H1 (cell line): ENCODE results near the gene GLMP. TPM values are rescaled to one million over a fixed set of nuclear protein-coding genes. Genes with fewer than 3 reads are reported as not detected.

Experiments used
- CTCF ChIA-PET: fragments of 300-600 bp; sonication (Branson Sonifier 250); formaldehyde crosslinking; loops from one replicate; lab custom pipeline; 2021; ENCODE audit not compliant: partially characterized antibody; lab: Charles Lee
- POLR2A ChIA-PET: fragments of 300-600 bp; sonication (Branson Sonifier 250); formaldehyde crosslinking; loops from one replicate; lab custom pipeline; 2021; ENCODE audit warnings: inconsistent platforms; ENCODE audit not compliant: partially characterized antibody; lab: Charles Lee
- DNase-seq, 2 experiments: peaks; one replicate each; pipeline versions ENCODE4 v3.0.0 to v3.0.0-alpha.2; 2010 to 2022; ENCODE audit warnings: low spot score in 2 of 2, low read depth in 1 of 2, mixed read lengths in 1 of 2
- FAIRE-seq: peaks from 2 replicates; lab custom pipeline; 2011; peaks lifted over from hg19 to GRCh38; lab: Jason Lieb, UNC
- H2AFZ ChIP-seq: 2 replicates; pipeline ENCODE4 v1.8.1; 2012; ENCODE audit warnings: low read length, inconsistent platforms
- H2AK5ac ChIP-seq: 2 replicates; pipeline ENCODE4 v1.6.1; 2013; ENCODE audit warnings: low read depth, low read length
- H2BK120ac ChIP-seq: replicated peaks from 2 replicates; pipeline ENCODE3; 2013; ENCODE audit warnings: low read depth, low read length, inconsistent platforms
- H2BK12ac ChIP-seq: 2 replicates; pipeline ENCODE4 v1.6.1; 2013; ENCODE audit warnings: low read depth, low read length
- H2BK15ac ChIP-seq: 2 replicates; pipeline ENCODE4 v1.6.1; 2013; ENCODE audit warnings: low read length
- H2BK20ac ChIP-seq: 2 replicates; pipeline ENCODE4 v1.6.1; 2013; ENCODE audit warnings: low read length
- H2BK5ac ChIP-seq: 2 replicates; pipeline ENCODE4 v1.6.1; 2013; ENCODE audit warnings: low read depth, low read length
- H3K14ac ChIP-seq: 2 replicates; pipeline ENCODE4 v1.6.1; 2013; ENCODE audit warnings: inconsistent platforms; ENCODE audit not compliant: insufficient read length
- H3K18ac ChIP-seq: 2 replicates; pipeline ENCODE4 v1.6.1; 2013; ENCODE audit warnings: low read length; ENCODE audit errors: extremely low read depth
- H3K23ac ChIP-seq: 2 replicates; pipeline ENCODE4 v1.6.1; 2013; ENCODE audit warnings: inconsistent platforms; ENCODE audit not compliant: insufficient read length
- H3K23me2 ChIP-seq: 2 replicates; pipeline ENCODE4 v1.6.1; 2013; ENCODE audit warnings: low read depth, low read length
- H3K27ac ChIP-seq: 2 replicates; pipeline ENCODE4 v1.6.1; 2011; ENCODE audit warnings: low read depth, low read length, inconsistent platforms
- H3K27me3 ChIP-seq, 4 experiments: replicated peaks in 1 of 4; 1 replicate in 1 of 4; 2 replicates in 3 of 4; pipeline versions ENCODE4 v1.6.1 to v1.8.1; 2011 to 2013; ENCODE audit warnings: low read length in 3 of 4, mild to moderate bottlenecking in 3 of 4, inconsistent platforms in 2 of 4, mixed read lengths in 2 of 4, moderate library complexity in 1 of 4; ENCODE audit not compliant: control insufficient read depth in 3 of 4, insufficient read depth in 3 of 4; ENCODE audit errors: extremely low read depth in 1 of 4
- H3K36me3 ChIP-seq, 4 experiments: 2 replicates each; pipeline versions ENCODE4 v1.6.1 to v1.8.1; 2011 to 2013; ENCODE audit warnings: mild to moderate bottlenecking in 4 of 4, low read length in 3 of 4, moderate library complexity in 2 of 4, control low read depth in 1 of 4, inconsistent platforms in 1 of 4; ENCODE audit not compliant: insufficient read depth in 4 of 4, control insufficient read depth in 2 of 4
- H3K4ac ChIP-seq: replicated peaks from 2 replicates; pipeline ENCODE3; 2013; ENCODE audit warnings: low read length, low read depth, mixed read lengths, inconsistent platforms; ENCODE audit not compliant: insufficient read length
- H3K4me1 ChIP-seq, 4 experiments: replicated peaks in 1 of 4; 1 replicate in 1 of 4; 2 replicates in 3 of 4; pipeline versions ENCODE4 v1.6.1 to v1.8.1; 2011 to 2013; ENCODE audit warnings: low read length in 3 of 4, inconsistent platforms in 2 of 4, mixed read lengths in 1 of 4; ENCODE audit not compliant: insufficient read depth in 4 of 4, control insufficient read depth in 3 of 4
- H3K4me2 ChIP-seq, 2 experiments: 2 replicates each; pipeline versions ENCODE4 v1.6.1 to v1.8.1; 2011 to 2013; ENCODE audit warnings: low read depth in 2 of 2, low read length in 2 of 2, control low read depth in 1 of 2, inconsistent platforms in 1 of 2, mild to moderate bottlenecking in 1 of 2; ENCODE audit not compliant: insufficient read depth in 1 of 2
- H3K4me3 ChIP-seq, 4 experiments: fragments of 200-600, 300-600 bp in 1 of 4; sonication (generic), shearing (Covaris generic), sonication (Bioruptor Twin) in 1 of 4; 2 replicates each; pipeline versions ENCODE4 v1.5.1 to v1.8.1; 2011 to 2016; ENCODE audit warnings: low read length in 4 of 4, low read depth in 3 of 4, control low read depth in 2 of 4, inconsistent platforms in 2 of 4, mild to moderate bottlenecking in 2 of 4, mixed read lengths in 1 of 4, moderate library complexity in 1 of 4; ENCODE audit not compliant: insufficient read depth in 2 of 4; ENCODE audit errors: extremely low read depth in 1 of 4
- H3K56ac ChIP-seq: replicated peaks from 2 replicates; pipeline ENCODE3; 2013; ENCODE audit warnings: low read depth, mild to moderate bottlenecking, mixed read lengths, low read length, inconsistent platforms; ENCODE audit not compliant: insufficient read length
- H3K79me1 ChIP-seq: 2 replicates; pipeline ENCODE4 v1.6.1; 2013; ENCODE audit warnings: low read depth, low read length, control low read depth
- H3K79me2 ChIP-seq, 2 experiments: 2 replicates each; pipeline versions ENCODE4 v1.6.1 to v1.8.1; 2012 to 2013; ENCODE audit warnings: low read length in 2 of 2, mild to moderate bottlenecking in 2 of 2, inconsistent platforms in 1 of 2; ENCODE audit not compliant: insufficient read depth in 2 of 2, control insufficient read depth in 1 of 2
- H3K9ac ChIP-seq, 4 experiments: replicated peaks in 1 of 4; 1 replicate in 1 of 4; 2 replicates in 3 of 4; pipeline versions ENCODE4 v1.6.1 to v1.8.1; 2011 to 2013; ENCODE audit warnings: low read depth in 3 of 4, low read length in 3 of 4, control low read depth in 2 of 4, mild to moderate bottlenecking in 2 of 4, moderate library complexity in 2 of 4, inconsistent platforms in 1 of 4; ENCODE audit errors: extremely low read depth in 1 of 4
- H3K9me3 ChIP-seq, 2 experiments: 2 replicates each; pipeline versions ENCODE4 v1.6.1 to v1.8.1; 2012 to 2013; ENCODE audit warnings: mild to moderate bottlenecking in 2 of 2, moderate library complexity in 2 of 2, control low read depth in 1 of 2, inconsistent platforms in 1 of 2, low read depth in 1 of 2, low read length in 1 of 2, mixed read lengths in 1 of 2; ENCODE audit not compliant: insufficient read depth in 2 of 2
- H4K20me1 ChIP-seq, 2 experiments: replicated peaks in 1 of 2; 2 replicates each; pipeline versions ENCODE3 to v1.8.1; 2011 to 2013; ENCODE audit warnings: inconsistent platforms in 2 of 2, low read length in 2 of 2, mild to moderate bottlenecking in 1 of 2; ENCODE audit not compliant: insufficient read depth in 2 of 2, control insufficient read depth in 1 of 2
- H4K5ac ChIP-seq: 2 replicates; pipeline ENCODE4 v1.6.1; 2013; ENCODE audit warnings: low read length, low read depth, mixed read lengths, inconsistent platforms; ENCODE audit not compliant: insufficient read length
- H4K8ac ChIP-seq: 2 replicates; pipeline ENCODE4 v1.8.0; 2013; ENCODE audit warnings: mild to moderate bottlenecking, moderate library complexity, low read length, inconsistent platforms; ENCODE audit not compliant: insufficient read depth; ENCODE audit errors: extremely low read depth
- H4K91ac ChIP-seq: replicated peaks from 2 replicates; pipeline ENCODE3; 2013; ENCODE audit warnings: low read length, mixed read lengths, inconsistent platforms; ENCODE audit not compliant: insufficient read length
- BRCA1 ChIP-seq: IDR thresholded peaks from 2 replicates; pipeline ENCODE4 v1.6.1; 2012; ENCODE audit warnings: low read depth, low read length, improper control_type of control experiment
- CHD1 ChIP-seq: IDR thresholded peaks from 2 replicates; pipeline ENCODE4 v1.6.1; 2012; ENCODE audit warnings: low read depth, low read length, improper control_type of control experiment
- EGR1 ChIP-seq: IDR thresholded peaks from 2 replicates; pipeline ENCODE4 v1.6.1; 2011; ENCODE audit warnings: low read depth, low read length, borderline replicate concordance
- FOSL1 ChIP-seq: IDR thresholded peaks from 2 replicates; pipeline ENCODE4 v1.6.1; 2011; ENCODE audit warnings: mild to moderate bottlenecking, low read depth, low read length, moderate library complexity; ENCODE audit not compliant: insufficient read depth
- HDAC2 ChIP-seq, 2 experiments: fragments of 300-600 bp in 1 of 2; sonication (generic) in 1 of 2; IDR thresholded peaks; 2 replicates each; pipeline ENCODE4 v1.6.1; 2011 to 2012; ENCODE audit warnings: low read depth in 2 of 2, low read length in 2 of 2, mild to moderate bottlenecking in 2 of 2, moderate library complexity in 2 of 2, borderline replicate concordance in 1 of 2, inconsistent platforms in 1 of 2
- JUN ChIP-seq: IDR thresholded peaks from 2 replicates; pipeline ENCODE4 v1.6.1; 2011; ENCODE audit warnings: low read depth, mild to moderate bottlenecking, improper control_type of control experiment, low read length
- RAD21 ChIP-seq, 2 experiments: IDR thresholded peaks in 1 of 2; conservative IDR thresholded peaks in 1 of 2; 2 replicates each; pipeline ENCODE4 v1.6.1; 2011; ENCODE audit warnings: low read depth in 2 of 2, low read length in 2 of 2, improper control_type of control experiment in 1 of 2, inconsistent platforms in 1 of 2, mild to moderate bottlenecking in 1 of 2, moderate library complexity in 1 of 2
- RBBP5 ChIP-seq: IDR thresholded peaks from 2 replicates; pipeline ENCODE4 v1.7.1; 2012; ENCODE audit warnings: low read depth, mild to moderate bottlenecking, inconsistent platforms, low read length, moderate library complexity, borderline replicate concordance
- SAP30 ChIP-seq: fragments of 300-600 bp; sonication (generic); IDR thresholded peaks from 2 replicates; pipeline ENCODE4 v1.7.1; 2012; ENCODE audit warnings: low read length, moderate library complexity, mild to moderate bottlenecking, inconsistent platforms; ENCODE audit not compliant: insufficient read depth, insufficient replicate concordance
- SRF ChIP-seq: IDR thresholded peaks from 2 replicates; pipeline ENCODE4 v1.6.1; 2011; ENCODE audit warnings: mild to moderate bottlenecking, low read depth, low read length, moderate library complexity
- TAF1 ChIP-seq: IDR thresholded peaks from 2 replicates; pipeline ENCODE4 v1.6.1; 2011; ENCODE audit warnings: mild to moderate bottlenecking, low read depth, low read length
- WGBS, 2 experiments: shearing (Covaris generic) in 1 of 2; methylation state at CpG; one replicate each; pipeline versions ENCODE4 v1.1.6 to v1.1.7; 2013 to 2015; ENCODE audit warnings: low lambda C conversion rate in 2 of 2, mixed read lengths in 2 of 2, inconsistent platforms in 1 of 2, low coverage in 1 of 2, missing lambda C conversion rate in 1 of 2; ENCODE audit not compliant: insufficient replicate concordance in 2 of 2, insufficient coverage in 1 of 2, insufficient read length in 1 of 2; ENCODE audit errors: extremely low coverage in 1 of 2, missing lambda C conversion rate in 1 of 2; 5-methylcytosine and 5-hydroxymethylcytosine counted together
- polyA plus RNA-seq, 7 experiments: library from polyadenylated mRNA; depleted of rRNA in 3 of 7; stranded (reverse) in 5 of 7; unstranded in 2 of 7; fragments of >200 nt in 5 of 7; fragments of 200-250 nt in 2 of 7; gene quantifications; 1 replicate in 5 of 7; 2 replicates in 1 of 7; 4 replicates in 1 of 7; pipeline versions ENCODE4 v1.2.1 to v1.2.3, GENCODE V29; 2011 to 2013; ENCODE audit warnings: missing spikeins in 2 of 7, mixed read lengths in 2 of 7
- total RNA-seq: library from RNA; stranded (reverse); fragmentation: NEBNext Ultra II Directional; extraction: Animal tissue kit (Norgen Biotek cat#: 25700); gene quantifications from 2 replicates; pipeline ENCODE4 v1.2.1, GENCODE V29; 2021

GLMP gene
- total and polyA plus RNA-seq, 2 of the 8 experiments (the other 6 are each of a cell fraction or from before 2014, with no cell fraction given): 48.1 to 59.5 TPM

- Histone ChIP-seq H3K4me1 (peaks cover 0 to 16% (median 9%) of the 10 kb centered on the region in 4 experiments), H3K23ac (no peak overlapping the region), H3K9ac (no peak overlapping the region), H4K91ac (no peak overlapping the region), H2BK120ac (no peak overlapping the region), H2BK5ac (no peak overlapping the region), H3K9me3 (no peaks in the 10 kb centered on the region), H2BK20ac (no peak overlapping the region), H4K20me1 (peaks cover 2 to 11% of the 10 kb centered on the region in 2 experiments), H3K56ac (no peak overlapping the region), H3K79me2 (no peaks in the 10 kb centered on the region), H3K36me3 (peaks cover 7 to 24% (median 14%) of the 10 kb centered on the region in 4 experiments), H4K5ac (no peak overlapping the region), H3K27ac (no peak overlapping the region), H3K14ac (no peak overlapping the region), H2BK12ac (no peak overlapping the region), H2AFZ (no peak overlapping the region), H3K4me3 (peak overlapping the region in 1 of 4 experiments; percentile 40; a peak in 2 of 8 replicates), H3K4ac (no peak overlapping the region), H3K23me2 (no peaks in the 10 kb centered on the region), H4K8ac (peak overlapping the region; percentile 79; the same call in 1 of the 2 replicates), H2AK5ac (0 out of 2 replicates have a peak overlapping the region, but pooled peaks have one; percentile 39), H3K27me3 (no peaks in the 10 kb centered on the region), H2BK15ac (0 out of 2 replicates have a peak overlapping the region, but pooled peaks have one; percentile 8), H3K79me1 (0 out of 2 replicates have a peak, but pooled peaks cover 2% of the 10 kb centered on the region), H3K18ac (peak overlapping the region; percentile 48), H3K4me2 (peak overlapping the region; percentile 30 to 50; a peak in 2 of 4 replicates)
- FAIRE-seq (no peak), DNase-seq (no peak)
- POLR2A ChIA-PET: interaction anchor here (1.0 to 11.8 kb wide), 22 partner anchors 11 to 279 kb away, joined by 3 to 102 read pairs (median 4); partner anchors contain the start of genes PMF1, SEMA4A, SLC25A44 and SMG5
- CTCF ChIA-PET: interaction anchor here (0.6 to 47.2 kb wide), 10 partner anchors 12 to 113 kb away, joined by 3 to 1265 read pairs (median 4); partner anchors contain the start of genes CCT3, SEMA4A and TSACC
- WGBS, 2 experiments: 91% methylated on average over 10 of the region's 10 CpGs; no CpG with 5 or more reads in 1 of the 2 experiments
- TF ChIP-seq TAF1 (no peak), SAP30 (no peak), RBBP5 (no peak), BRCA1 (no peak), EGR1 (no peak), CHD1 (no peak), JUN (no peak), FOSL1 (no peak), RAD21 (IDR thresholded peaks at IDR 0.05 in 1 of 2, conservative IDR thresholded peaks at IDR 0.05 in 1 of 2; ENCODE audit: low read depth in 2 of 2, low read length in 2 of 2) (no peak), SRF (no peak), HDAC2 (IDR thresholded peaks at IDR 0.05; ENCODE audit: borderline replicate concordance in 1 of 2, low read depth in 2 of 2, low read length in 2 of 2) (no peak)
Observed at GRCh38 chr1:156246241-156246780, 49.2 kb downstream of the GLMP start.
